Smooth muscle cell (in vitro differentiated cells): ENCODE measurements around the gene MYORG. TPM values are rescaled to one million over a fixed set of nuclear protein-coding genes. Genes with fewer than 3 reads are reported as not detected.
A peak's percentile ranks its signal among the peaks of the same experiment; 100 is the strongest.

Experiments used
- DNase-seq: peaks from one replicate; lab custom pipeline; 2025; ENCODE audit not compliant: unreplicated experiment; lab: John Stamatoyannopoulos, UW
- H2AFZ ChIP-seq: fragments of 200-600 bp; sonication (generic); 2 replicates; pipeline ENCODE4 v1.6.0; 2016; ENCODE audit warnings: antibody characterized with exemption, low read depth, mild to moderate bottlenecking
- H3F3A ChIP-seq: fragments of 200-600 bp; sonication (generic); 2 replicates; pipeline ENCODE4 v1.6.0; 2017; ENCODE audit warnings: antibody characterized with exemption, low read depth
- H3K27ac ChIP-seq: fragments of 200-600 bp; sonication (generic); 2 replicates; pipeline ENCODE4 v1.5.1; 2016; ENCODE audit warnings: low read depth, mild to moderate bottlenecking
- H3K27me3 ChIP-seq: fragments of 200-600 bp; sonication (generic); 2 replicates; pipeline ENCODE4 v1.6.1; 2016; ENCODE audit warnings: low read depth, mild to moderate bottlenecking
- H3K36me3 ChIP-seq: fragments of 200-600 bp; sonication (generic); 2 replicates; pipeline ENCODE4 v1.5.1; 2016; ENCODE audit warnings: low read depth
- H3K4me1 ChIP-seq: fragments of 200-600 bp; sonication (generic); 2 replicates; pipeline ENCODE4 v1.5.1; 2016; ENCODE audit warnings: low read depth
- H3K4me2 ChIP-seq: fragments of 200-600 bp; sonication (generic); 2 replicates; pipeline ENCODE4 v1.6.0; 2016; ENCODE audit warnings: mild to moderate bottlenecking
- H3K4me3 ChIP-seq: fragments of 200-600 bp; sonication (generic); 2 replicates; pipeline ENCODE4 v1.5.1; 2016; ENCODE audit warnings: mild to moderate bottlenecking
- H3K79me2 ChIP-seq: fragments of 200-600 bp; sonication (generic); 2 replicates; pipeline ENCODE4 v1.6.0; 2016; ENCODE audit warnings: low read depth, mild to moderate bottlenecking
- H3K9ac ChIP-seq: fragments of 200-600 bp; sonication (generic); 2 replicates; pipeline ENCODE4 v1.6.0; 2016; ENCODE audit warnings: low read depth
- H3K9me3 ChIP-seq: fragments of 200-600 bp; sonication (generic); replicated peaks from 2 replicates; pipeline ENCODE4 v1.5.1; 2016; ENCODE audit warnings: low read depth
- H4K20me1 ChIP-seq: fragments of 200-600 bp; sonication (generic); 2 replicates; pipeline ENCODE4 v1.6.0; 2016; ENCODE audit warnings: low read depth
- WGBS: methylation state at CpG from one replicate; pipeline ENCODE4 v1.1.7; 2016; ENCODE audit warnings: low lambda C conversion rate; 5-methylcytosine and 5-hydroxymethylcytosine counted together
- polyA plus RNA-seq: library from polyadenylated mRNA; unstranded; fragments of >200 nt; fragmentation: Nextera tagmentation; extraction: Ambion mirVana; gene quantifications from 2 replicates; pipeline ENCODE4 v1.2.1, GENCODE V29; 2016
- total RNA-seq: library from RNA; depleted of rRNA; stranded (reverse); fragments of >200 nt; gene quantifications from 2 replicates; pipeline ENCODE4 v1.2.3, GENCODE V29; 2014
- TF ChIP-seq, protein P1 (sequence below): fragments of 200-600 bp; sonication (generic); IDR thresholded peaks from 2 replicates; pipeline ENCODE4 v1.5.1; 2017; ENCODE audit warnings: borderline replicate concordance, mild to moderate bottlenecking, antibody characterized with exemption; ENCODE audit not compliant: insufficient read depth, poor library complexity, severe bottlenecking

The MYORG gene
- total RNA-seq (5.2 and 5.6 TPM in 2 replicates), polyA plus RNA-seq (4.2 and 6.3 TPM in 2 replicates)

- H3K4me2 ChIP-seq = peak within 1 kb of the TSS; percentile 92
- no peaks in the 10 kb centered on the region for H3K9me3 ChIP-seq
Measured at GRCh38 chr9:34376596-34377403, at the start of gene MYORG. Gene MYORG (minus strand): TSS chr9:34376898. CDS start chr9:34372943, 3,955 bp downstream.

GRCh38 chr9:34419716-34420504 is 43.2 kb upstream of the MYORG start:
- TF ChIP-seq, protein P1, sequence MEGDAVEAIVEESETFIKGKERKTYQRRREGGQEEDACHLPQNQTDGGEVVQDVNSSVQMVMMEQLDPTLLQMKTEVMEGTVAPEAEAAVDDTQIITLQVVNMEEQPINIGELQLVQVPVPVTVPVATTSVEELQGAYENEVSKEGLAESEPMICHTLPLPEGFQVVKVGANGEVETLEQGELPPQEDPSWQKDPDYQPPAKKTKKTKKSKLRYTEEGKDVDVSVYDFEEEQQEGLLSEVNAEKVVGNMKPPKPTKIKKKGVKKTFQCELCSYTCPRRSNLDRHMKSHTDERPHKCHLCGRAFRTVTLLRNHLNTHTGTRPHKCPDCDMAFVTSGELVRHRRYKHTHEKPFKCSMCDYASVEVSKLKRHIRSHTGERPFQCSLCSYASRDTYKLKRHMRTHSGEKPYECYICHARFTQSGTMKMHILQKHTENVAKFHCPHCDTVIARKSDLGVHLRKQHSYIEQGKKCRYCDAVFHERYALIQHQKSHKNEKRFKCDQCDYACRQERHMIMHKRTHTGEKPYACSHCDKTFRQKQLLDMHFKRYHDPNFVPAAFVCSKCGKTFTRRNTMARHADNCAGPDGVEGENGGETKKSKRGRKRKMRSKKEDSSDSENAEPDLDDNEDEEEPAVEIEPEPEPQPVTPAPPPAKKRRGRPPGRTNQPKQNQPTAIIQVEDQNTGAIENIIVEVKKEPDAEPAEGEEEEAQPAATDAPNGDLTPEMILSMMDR = no peak
- H3K36me3 ChIP-seq = no peaks in the 10 kb centered on the region
- H2AFZ ChIP-seq = no peak overlapping the region
- no peaks in the 10 kb centered on the region for H3K4me1 ChIP-seq
- no peak overlapping the region for H3K4me3 ChIP-seq
- H3F3A ChIP-seq = no peaks in the 10 kb centered on the region
- no peak overlapping the region for H3K4me2 ChIP-seq
- peaks cover 99% of the 10 kb centered on the region for H4K20me1 ChIP-seq
- H3K9me3 ChIP-seq = no peaks in the 10 kb centered on the region
- DNase-seq = no peak
- WGBS = 79% methylated on average over 4 of the region's 4 CpGs
- no peak overlapping the region for H3K9ac ChIP-seq
- H3K79me2 ChIP-seq = no peaks in the 10 kb centered on the region
- H3K27me3 ChIP-seq = no peaks in the 10 kb centered on the region
- no peak overlapping the region for H3K27ac ChIP-seq

More at GRCh38 chr9:34376596-34377403, at the start of gene MYORG:
- H3K79me2 ChIP-seq = no peaks in the 10 kb centered on the region
- no peak within 1 kb of the TSS for H3K27ac ChIP-seq
- no peaks in the 10 kb centered on the region for H4K20me1 ChIP-seq
- H3K36me3 ChIP-seq = no peaks in the 10 kb centered on the region
- H3K4me1 ChIP-seq = no peaks in the 10 kb centered on the region
- TF ChIP-seq, protein P1 = no peak
- WGBS = under 1% methylated on average over 49 of the region's 54 CpGs
- H3F3A ChIP-seq = no peaks in the 10 kb centered on the region
- H3K4me3 ChIP-seq = peak within 1 kb of the TSS; percentile 66
- no peak within 1 kb of the TSS for H3K9ac ChIP-seq
- peak; percentile 52 for DNase-seq
- H2AFZ ChIP-seq = peak within 1 kb of the TSS; percentile 38
- peaks cover 6% of the 10 kb centered on the region for H3K27me3 ChIP-seq

DNA sequence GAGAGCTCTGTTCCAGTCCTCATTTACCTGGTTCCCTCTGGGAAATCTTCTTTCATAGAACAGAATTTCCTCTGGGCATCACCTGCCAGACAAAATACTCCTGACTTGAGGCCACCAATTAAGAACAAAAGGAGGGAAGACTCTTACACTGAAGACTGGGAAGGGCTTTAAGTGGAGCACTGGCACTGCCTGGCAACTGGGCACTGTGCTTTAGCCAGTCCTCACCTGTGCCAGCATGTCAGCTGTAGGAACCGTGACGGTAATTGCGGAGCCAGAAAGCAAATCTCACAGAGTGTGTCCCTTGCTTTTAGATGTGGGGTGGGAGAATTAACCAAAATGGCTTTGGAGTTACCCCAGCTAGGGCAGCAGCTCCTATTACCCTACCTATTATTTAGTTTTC is 41.0 kb upstream of the MYORG start:
- H4K20me1 ChIP-seq = peaks cover 99% of the 10 kb centered on the region
- 93% methylated on average over 3 of the region's 3 CpGs for WGBS
- TF ChIP-seq, protein P1 = no peak

More for the DNA sequence above, 41.0 kb upstream of the MYORG start:
- DNase-seq = no peak
- H3F3A ChIP-seq = no peaks in the 10 kb centered on the region
- no peak overlapping the region for H3K27ac ChIP-seq
- no peaks in the 10 kb centered on the region for H3K9me3 ChIP-seq
- no peak overlapping the region for H3K9ac ChIP-seq
- no peak overlapping the region for H3K4me3 ChIP-seq
- no peaks in the 10 kb centered on the region for H3K27me3 ChIP-seq
- H3K4me2 ChIP-seq = no peak overlapping the region
- no peaks in the 10 kb centered on the region for H3K36me3 ChIP-seq
- no peaks in the 10 kb centered on the region for H3K79me2 ChIP-seq
- no peak overlapping the region for H2AFZ ChIP-seq
- H3K4me1 ChIP-seq = no peaks in the 10 kb centered on the region
